Urothelium cell line (cell line): ENCODE results near the gene WDR38.
"Not testable (repeated sequence)": the region's sequence is repeated elsewhere in the genome, so short reads cannot be mapped to it uniquely, and the experiment has no call there.

Source experiments
- DNase-seq: peaks from one replicate; pipeline ENCODE4 v3.0.0; 2011; ENCODE audit warnings: low spot score, mixed read lengths
- FAIRE-seq: peaks from 2 replicates; lab custom pipeline; 2011; peaks lifted over from hg19 to GRCh38; lab: Jason Lieb, UNC

WDR38 gene

GRCh38 chr9:124831642-124832364 is 21.5 kb upstream of the WDR38 start:
- FAIRE-seq: no peak
- DNase-seq: no peak

DNA sequence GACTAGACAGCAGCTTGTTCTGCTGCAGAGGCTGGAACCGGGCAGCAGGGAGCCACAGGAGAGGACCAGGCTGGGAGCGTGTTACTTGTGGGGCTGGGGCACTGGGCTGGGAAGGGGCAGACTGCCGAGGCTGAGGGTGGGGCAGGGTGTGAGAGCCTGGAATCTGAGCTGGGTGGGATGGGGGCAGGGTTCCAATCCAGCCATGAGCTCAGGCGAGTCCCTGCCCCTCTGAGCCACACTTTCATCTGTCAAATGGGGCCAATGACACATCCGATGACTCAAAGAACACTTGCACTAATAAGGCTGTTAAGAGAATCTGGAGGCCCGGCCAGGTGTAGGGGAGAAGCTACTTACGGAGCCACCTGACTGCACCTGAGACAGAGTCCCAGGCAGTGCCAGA is 18.7 kb upstream of the WDR38 start:
- peak; percentile 84 for DNase-seq
- no peak for FAIRE-seq

DNA sequence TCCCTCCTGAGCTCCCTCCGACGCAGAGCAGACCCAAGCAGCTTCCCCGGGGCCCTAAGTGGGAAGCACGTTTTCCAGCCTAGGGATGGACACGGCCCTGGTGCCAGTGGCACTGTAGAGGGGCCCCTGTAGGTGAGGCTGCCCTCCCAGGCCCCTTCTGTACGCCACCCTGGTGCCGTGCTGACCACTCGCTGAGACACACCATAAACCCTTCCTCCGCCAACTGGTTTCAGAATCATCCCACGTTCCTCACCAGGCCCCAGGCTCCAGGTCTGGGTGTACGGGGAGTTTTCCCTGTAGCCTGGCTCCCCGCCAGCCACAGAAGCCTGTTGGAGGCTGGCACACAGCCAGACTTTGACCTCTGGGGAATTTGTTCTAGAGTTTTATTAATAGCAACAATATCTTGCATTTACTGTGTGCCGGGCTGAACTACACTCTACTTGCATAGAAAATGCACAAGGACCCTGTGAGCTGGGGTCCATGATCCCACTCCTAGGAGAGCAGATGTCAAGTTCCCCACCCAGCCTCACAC is 18.2 kb upstream of the WDR38 start:
- peak; percentile 73 for DNase-seq

GRCh38 chr9:124838132-124838531 is 15.1 kb upstream of the WDR38 start:
- FAIRE-seq, DNase-seq: not testable (repeated sequence)

More for the DNA sequence above, 18.2 kb upstream of the WDR38 start:
- FAIRE-seq: no peak

DNA sequence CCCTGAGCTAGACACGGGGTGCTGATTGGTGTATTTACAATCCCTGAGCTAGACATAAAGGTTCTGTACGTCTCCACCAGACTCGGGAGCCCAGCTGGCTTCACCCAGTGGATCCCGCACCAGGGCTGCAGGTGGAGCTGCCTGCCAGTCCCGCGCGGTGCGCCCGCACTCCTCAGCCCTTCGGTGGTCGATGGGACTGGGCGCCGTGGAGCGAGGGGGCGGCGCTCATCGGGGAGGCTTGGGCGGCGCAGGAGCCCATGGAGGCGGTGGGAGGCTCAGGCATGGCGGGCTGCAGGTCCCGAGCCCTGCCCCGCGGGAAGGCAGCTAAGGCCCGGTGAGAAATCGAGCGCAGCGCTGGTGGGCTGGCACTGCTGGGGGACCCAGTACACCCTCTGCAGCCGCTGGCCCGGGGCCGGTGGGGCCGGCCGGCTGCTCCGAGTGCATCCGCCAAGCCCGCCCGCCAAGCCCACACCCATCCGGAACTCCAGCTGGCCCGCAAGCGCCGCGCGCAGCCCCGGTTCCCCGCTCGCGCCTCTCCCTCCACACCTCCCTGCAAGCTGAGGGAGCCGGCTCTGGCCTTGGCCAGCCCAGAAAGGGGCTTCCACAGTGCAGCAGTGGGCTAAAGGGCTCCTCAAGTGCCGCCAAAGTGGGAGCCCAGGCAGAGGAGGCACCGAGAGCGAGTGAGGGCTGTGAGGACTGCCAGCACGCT is 14.5 kb upstream of the WDR38 start:
- not testable (repeated sequence) for DNase-seq, FAIRE-seq

GRCh38 chr9:124839612-124840299 is 13.5 kb upstream of the WDR38 start:
- FAIRE-seq (no peak), DNase-seq (peak; percentile 30)

- no peak for FAIRE-seq
These were observed 12.9 kb upstream of the WDR38 start for GRCh38 chr9:124840300-124840833.

DNA sequence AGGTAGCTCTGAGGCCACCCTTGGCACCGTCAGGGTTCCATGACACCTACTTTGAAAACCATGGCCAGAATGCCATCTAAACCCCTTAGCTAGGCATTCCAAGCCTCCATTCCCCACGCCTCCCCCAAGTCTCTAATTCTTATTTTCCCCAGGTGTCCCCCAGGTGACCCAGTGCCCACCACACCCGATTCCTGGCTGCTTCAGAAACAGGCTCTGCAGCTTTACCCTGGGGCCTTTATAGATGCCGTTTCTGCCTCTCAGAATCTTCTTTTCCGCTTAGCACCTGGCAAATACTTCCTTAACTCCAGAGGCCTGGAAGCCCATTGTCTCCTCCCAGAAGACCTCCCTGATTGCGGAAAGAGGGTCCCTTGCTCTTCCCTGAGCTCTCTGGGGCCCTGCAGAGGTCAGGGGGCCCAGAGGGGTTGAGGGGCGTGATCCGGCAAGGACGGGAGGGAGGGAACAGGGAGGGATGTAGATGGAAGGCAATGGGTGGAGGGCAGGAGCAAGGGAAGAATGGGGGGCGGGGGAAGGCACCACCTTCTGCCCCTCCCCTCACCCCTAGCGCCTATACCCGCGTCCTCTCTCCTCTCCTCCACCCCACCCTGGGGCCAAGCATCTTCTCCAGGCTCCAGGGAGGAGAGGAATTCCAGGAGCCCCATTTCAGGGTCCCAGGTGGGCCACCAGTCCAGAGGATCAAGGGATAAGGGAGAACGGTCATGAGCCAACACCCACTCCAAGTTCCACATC is 12.0 kb upstream of the WDR38 start:
- DNase-seq: no peak
- FAIRE-seq: no peak

More at GRCh38 chr9:124840300-124840833, 12.9 kb upstream of the WDR38 start:
- DNase-seq: no peak

DNA sequence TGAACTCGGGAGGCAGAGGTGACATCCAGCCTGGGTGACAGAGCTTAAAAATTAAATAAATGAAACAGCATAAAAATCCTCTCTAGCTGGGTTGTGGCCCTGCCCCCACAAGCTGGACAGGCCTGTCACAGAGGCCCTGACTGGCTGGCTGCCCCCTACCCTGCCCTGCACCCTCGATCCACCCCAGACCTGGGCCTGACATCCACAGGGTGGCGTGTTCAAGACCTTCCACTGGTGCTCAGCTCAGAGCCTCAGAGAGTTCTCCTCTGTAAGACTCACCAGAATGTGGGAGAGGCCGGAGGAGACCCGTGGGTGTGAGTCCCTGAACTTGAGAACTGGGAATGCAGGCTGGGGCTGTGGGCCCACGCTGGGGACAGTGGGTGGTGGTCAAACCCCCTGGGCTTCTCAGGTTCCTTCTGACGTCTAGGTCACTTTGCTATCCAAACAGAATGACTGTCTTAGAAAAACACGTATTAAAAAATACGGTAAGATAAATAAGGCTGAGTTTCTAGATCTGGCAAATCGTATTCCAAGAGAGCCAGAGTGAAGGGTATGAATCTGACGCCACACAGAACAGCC is 9.7 kb upstream of the WDR38 start:
- FAIRE-seq (no peak), DNase-seq (no peak)

- DNase-seq (no peak), FAIRE-seq (no peak)
These were observed 9.0 kb upstream of the WDR38 start for GRCh38 chr9:124844291-124844690.

- not testable (repeated sequence) for DNase-seq, FAIRE-seq
These were observed 6.8 kb upstream of the WDR38 start for GRCh38 chr9:124846467-124846866.

- no peak for FAIRE-seq
- DNase-seq: no peak
These were observed 6.3 kb upstream of the WDR38 start for GRCh38 chr9:124846969-124847368.

- DNase-seq: no peak
- no peak for FAIRE-seq
These were observed 3.5 kb upstream of the WDR38 start for GRCh38 chr9:124849801-124850200.

GRCh38 chr9:124852121-124852828 is 985 bp upstream of the WDR38 start:
- FAIRE-seq (no peak), DNase-seq (no peak)

GRCh38 chr9:124853605-124854143 is 414 bp downstream of the WDR38 start:
- DNase-seq (no peak), FAIRE-seq (no peak)

DNA sequence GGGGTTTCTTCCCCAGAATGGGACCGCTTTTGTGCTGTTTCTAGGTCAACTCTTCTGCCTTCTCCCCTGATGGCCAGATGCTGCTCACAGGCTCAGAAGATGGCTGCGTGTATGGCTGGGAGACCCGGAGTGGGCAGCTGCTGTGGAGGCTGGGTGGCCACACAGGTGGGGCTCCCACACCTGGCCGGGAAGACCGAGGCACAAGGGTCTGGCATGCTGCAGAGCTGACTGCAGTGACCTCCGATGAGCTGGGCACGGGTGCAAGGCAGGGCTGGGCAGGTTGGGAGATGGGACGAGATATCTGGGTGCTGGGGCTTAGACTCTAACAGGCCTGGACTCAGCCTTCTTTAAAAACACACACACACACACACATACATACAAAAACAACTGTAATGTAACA is 901 bp downstream of the WDR38 start:
- FAIRE-seq (no peak), DNase-seq (no peak)

GRCh38 chr9:124854822-124855221 is 1.6 kb downstream of the WDR38 start:
- FAIRE-seq (no peak), DNase-seq (no peak)

- FAIRE-seq: no peak
- DNase-seq: no peak
These were observed 2.3 kb downstream of the WDR38 start for GRCh38 chr9:124855566-124855943.
